Measurements from ENCODE around the gene CCDC24. TPM values are rescaled to one million over a fixed set of nuclear protein-coding genes. Genes with fewer than 3 reads are reported as not detected.

CCDC24 gene
- total and polyA plus RNA-seq, 9 of the 15 experiments (the other 6 are each of a cell fraction or from before 2014, with no cell fraction given), result 0.31 to 4.5 (median 1.5) TPM

GRCh38 chr1:44029911-44030604, 38.7 kb downstream of the CCDC24 start (continued):
- TF ChIP-seq GTF3C2 (IDR thresholded peaks at IDR 0.05; ENCODE audit: borderline replicate concordance, extremely low read depth, insufficient read length), result no peak
- peak; percentile 72 for TF ChIP-seq HNRNPLL (IDR thresholded peaks at IDR 0.05; ENCODE audit: low read depth, low read length, poor library complexity, severe bottlenecking)
- TF ChIP-seq ZBTB26 (CRISPR knock-in tag; IDR thresholded peaks at IDR 0.05), result peak; percentile 76; the same call in 1 of the 2 replicates
- peak; percentile 42 for TF ChIP-seq U2AF1 (optimal IDR thresholded peaks at IDR 0.05; ENCODE audit: low read depth, low read length)
- TF ChIP-seq TBP (optimal IDR thresholded peaks at IDR 0.05; ENCODE audit: low read depth, low read length), result peak; percentile 43
- peak; percentile 49; the same call in 1 of the 2 replicates for TF ChIP-seq JUN (IDR thresholded peaks at IDR 0.05; ENCODE audit: borderline replicate concordance, low read depth, low read length)
- TF ChIP-seq JUN (CRISPR knock-in tag; IDR thresholded peaks at IDR 0.05; ENCODE audit: borderline replicate concordance), result no peak
- peak in 1 of 2 experiments; percentile 10; a peak in 1 of 3 replicates for TF ChIP-seq CBX3 (IDR thresholded peaks at IDR 0.05; ENCODE audit: borderline replicate concordance in 1 of 2, low read length in 2 of 2)
- TF ChIP-seq LEF1 (IDR thresholded peaks at IDR 0.05), result no peak
- peak in 1 of 2 experiments; percentile 98; a peak in 2 of 4 replicates for TF ChIP-seq ZNF639 (CRISPR knock-in tag; conservative IDR thresholded peaks at IDR 0.05 in 1 of 2, IDR thresholded peaks at IDR 0.05 in 1 of 2)
- TF ChIP-seq GATAD2B (IDR thresholded peaks at IDR 0.05; ENCODE audit: borderline replicate concordance), result no peak; the same call in 1 of the 2 replicates
- no peak for TF ChIP-seq HOXB6 (CRISPR knock-in tag; IDR thresholded peaks at IDR 0.05; ENCODE audit: borderline replicate concordance)
- peak; percentile 72 for TF ChIP-seq GABPA (tag; conservative IDR thresholded peaks at IDR 0.05; ENCODE audit: low read depth)
